ENCODE results near the gene CDNF. TPM values are rescaled to one million over a fixed set of nuclear protein-coding genes. Genes with fewer than 3 reads are reported as not detected.

The CDNF gene
- total RNA-seq, 1 experiment from 2014 or later, result 0.39 TPM

DNA sequence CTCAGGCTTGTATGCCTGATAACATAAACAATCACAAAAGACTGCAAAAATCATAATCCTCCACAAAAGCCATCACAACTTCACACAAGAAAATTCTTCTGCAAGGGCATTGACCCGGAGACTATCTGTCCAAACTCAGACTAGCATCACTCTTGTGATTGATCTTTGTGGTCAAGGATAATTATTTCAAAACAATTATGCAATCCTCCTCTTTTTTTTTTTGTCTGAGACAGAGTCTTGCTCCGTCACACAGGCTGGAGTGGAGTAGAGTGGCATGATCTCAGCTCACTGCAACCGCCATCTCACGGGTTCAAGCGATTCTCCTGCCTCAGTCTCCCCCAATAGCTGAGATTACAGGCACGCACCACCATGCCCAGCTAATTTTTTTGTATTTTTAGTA lies 22.2 kb downstream of the CDNF start:
- DNase-seq (ENCODE audit: low read depth, low spot score) (no peak), ATAC-seq (no peak)
- Histone ChIP-seq H3K4me3 (ENCODE audit: low read depth in 2 of 2, low read length in 2 of 2) (no peak overlapping the region), H3K4me1 (ENCODE audit: control insufficient read depth, insufficient read depth, low read length) (no peaks in the 10 kb centered on the region), H3K27me3 (ENCODE audit: control insufficient read depth, insufficient read depth, low read length) (no peaks in the 10 kb centered on the region), H3K27ac (ENCODE audit: low read length) (no peak overlapping the region), H3K36me3 (ENCODE audit: control insufficient read depth, insufficient read depth, low read length) (no peaks in the 10 kb centered on the region), H3K9me3 (ENCODE audit: control insufficient read depth, insufficient read depth, low read depth, low read length) (no peaks in the 10 kb centered on the region)
- intact Hi-C loops (cut with micrococcal nuclease; ENCODE audit: unreplicated experiment) (no loop called here), in situ Hi-C loops (cut with HindIII; ENCODE audit: low pct_unique_long_range_greater_than_20kb, low sequenced_read_pairs) (no loop called here)
- no TSS peak for BruUV-seq (replicated peaks)
- CTCF ChIA-PET, result no interaction called here
- POLR2A ChIA-PET, result no interaction called here
- no peak for TF ChIP-seq TCF7L2 (IDR thresholded peaks at IDR 0.05; ENCODE audit: low read depth, low read length)
- TF ChIP-seq SIN3A (IDR thresholded peaks at IDR 0.05; ENCODE audit: borderline replicate concordance, insufficient read depth, low read depth, low read length), result no peak
- TF ChIP-seq, protein P1, sequence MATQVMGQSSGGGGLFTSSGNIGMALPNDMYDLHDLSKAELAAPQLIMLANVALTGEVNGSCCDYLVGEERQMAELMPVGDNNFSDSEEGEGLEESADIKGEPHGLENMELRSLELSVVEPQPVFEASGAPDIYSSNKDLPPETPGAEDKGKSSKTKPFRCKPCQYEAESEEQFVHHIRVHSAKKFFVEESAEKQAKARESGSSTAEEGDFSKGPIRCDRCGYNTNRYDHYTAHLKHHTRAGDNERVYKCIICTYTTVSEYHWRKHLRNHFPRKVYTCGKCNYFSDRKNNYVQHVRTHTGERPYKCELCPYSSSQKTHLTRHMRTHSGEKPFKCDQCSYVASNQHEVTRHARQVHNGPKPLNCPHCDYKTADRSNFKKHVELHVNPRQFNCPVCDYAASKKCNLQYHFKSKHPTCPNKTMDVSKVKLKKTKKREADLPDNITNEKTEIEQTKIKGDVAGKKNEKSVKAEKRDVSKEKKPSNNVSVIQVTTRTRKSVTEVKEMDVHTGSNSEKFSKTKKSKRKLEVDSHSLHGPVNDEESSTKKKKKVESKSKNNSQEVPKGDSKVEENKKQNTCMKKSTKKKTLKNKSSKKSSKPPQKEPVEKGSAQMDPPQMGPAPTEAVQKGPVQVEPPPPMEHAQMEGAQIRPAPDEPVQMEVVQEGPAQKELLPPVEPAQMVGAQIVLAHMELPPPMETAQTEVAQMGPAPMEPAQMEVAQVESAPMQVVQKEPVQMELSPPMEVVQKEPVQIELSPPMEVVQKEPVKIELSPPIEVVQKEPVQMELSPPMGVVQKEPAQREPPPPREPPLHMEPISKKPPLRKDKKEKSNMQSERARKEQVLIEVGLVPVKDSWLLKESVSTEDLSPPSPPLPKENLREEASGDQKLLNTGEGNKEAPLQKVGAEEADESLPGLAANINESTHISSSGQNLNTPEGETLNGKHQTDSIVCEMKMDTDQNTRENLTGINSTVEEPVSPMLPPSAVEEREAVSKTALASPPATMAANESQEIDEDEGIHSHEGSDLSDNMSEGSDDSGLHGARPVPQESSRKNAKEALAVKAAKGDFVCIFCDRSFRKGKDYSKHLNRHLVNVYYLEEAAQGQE (IDR thresholded peaks at IDR 0.05; ENCODE audit: insufficient read depth in 1 of 2, low read depth in 2 of 2, low read length in 1 of 2), result no peak
- no peak for TF ChIP-seq POLR2AphosphoS5 (IDR thresholded peaks at IDR 0.05; ENCODE audit: low read depth, low read length)
- TF ChIP-seq, protein P2, sequence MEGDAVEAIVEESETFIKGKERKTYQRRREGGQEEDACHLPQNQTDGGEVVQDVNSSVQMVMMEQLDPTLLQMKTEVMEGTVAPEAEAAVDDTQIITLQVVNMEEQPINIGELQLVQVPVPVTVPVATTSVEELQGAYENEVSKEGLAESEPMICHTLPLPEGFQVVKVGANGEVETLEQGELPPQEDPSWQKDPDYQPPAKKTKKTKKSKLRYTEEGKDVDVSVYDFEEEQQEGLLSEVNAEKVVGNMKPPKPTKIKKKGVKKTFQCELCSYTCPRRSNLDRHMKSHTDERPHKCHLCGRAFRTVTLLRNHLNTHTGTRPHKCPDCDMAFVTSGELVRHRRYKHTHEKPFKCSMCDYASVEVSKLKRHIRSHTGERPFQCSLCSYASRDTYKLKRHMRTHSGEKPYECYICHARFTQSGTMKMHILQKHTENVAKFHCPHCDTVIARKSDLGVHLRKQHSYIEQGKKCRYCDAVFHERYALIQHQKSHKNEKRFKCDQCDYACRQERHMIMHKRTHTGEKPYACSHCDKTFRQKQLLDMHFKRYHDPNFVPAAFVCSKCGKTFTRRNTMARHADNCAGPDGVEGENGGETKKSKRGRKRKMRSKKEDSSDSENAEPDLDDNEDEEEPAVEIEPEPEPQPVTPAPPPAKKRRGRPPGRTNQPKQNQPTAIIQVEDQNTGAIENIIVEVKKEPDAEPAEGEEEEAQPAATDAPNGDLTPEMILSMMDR (IDR thresholded peaks at IDR 0.05), result no peak

DNA sequence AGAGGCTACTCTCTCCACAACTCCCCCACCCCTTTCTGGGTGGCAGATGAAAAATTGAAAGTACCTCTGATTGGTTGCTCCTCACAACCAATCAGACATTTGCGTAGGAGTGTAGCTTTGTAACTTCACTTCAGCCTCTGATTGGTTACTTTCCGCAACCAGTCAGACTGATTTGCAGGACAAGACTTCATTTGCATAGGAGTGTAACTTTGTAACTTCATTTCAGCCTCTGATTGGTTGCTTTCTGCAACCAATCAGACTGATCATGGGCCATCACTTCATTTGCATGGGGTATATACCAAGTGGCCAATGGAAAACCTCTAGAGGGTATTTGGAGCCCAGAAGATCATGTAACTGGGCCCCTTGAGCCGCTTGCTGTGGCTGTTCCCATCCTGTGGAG lies 25.6 kb downstream of the CDNF start:
- DNase-seq (ENCODE audit: low read depth, low spot score), result no peak
- BruUV-seq (replicated peaks), result no TSS peak
- CTCF ChIA-PET, result no interaction called here

More for the DNA sequence above, 25.6 kb downstream of the CDNF start:
- no peaks in the 10 kb centered on the region for H3K9me3 ChIP-seq (ENCODE audit: control insufficient read depth, insufficient read depth, low read depth, low read length)
- H3K36me3 ChIP-seq (ENCODE audit: control insufficient read depth, insufficient read depth, low read length), result no peaks in the 10 kb centered on the region
- intact Hi-C loops (cut with micrococcal nuclease; ENCODE audit: unreplicated experiment), result no loop called here
- no peaks in the 10 kb centered on the region for H3K27me3 ChIP-seq (ENCODE audit: control insufficient read depth, insufficient read depth, low read length)
- no peak overlapping the region for H3K27ac ChIP-seq (ENCODE audit: low read length)
- POLR2A ChIA-PET, result no interaction called here
- no peak for ATAC-seq
- TF ChIP-seq, protein P2 (IDR thresholded peaks at IDR 0.05), result no peak
- no peak for TF ChIP-seq TCF7L2 (IDR thresholded peaks at IDR 0.05; ENCODE audit: low read depth, low read length)
- no peak for TF ChIP-seq SIN3A (IDR thresholded peaks at IDR 0.05; ENCODE audit: borderline replicate concordance, insufficient read depth, low read depth, low read length)
- TF ChIP-seq POLR2AphosphoS5 (IDR thresholded peaks at IDR 0.05; ENCODE audit: low read depth, low read length), result no peak
- TF ChIP-seq, protein P1 (IDR thresholded peaks at IDR 0.05; ENCODE audit: insufficient read depth in 1 of 2, low read depth in 2 of 2, low read length in 1 of 2), result no peak
- H3K4me1 ChIP-seq (ENCODE audit: control insufficient read depth, insufficient read depth, low read length), result no peaks in the 10 kb centered on the region
- in situ Hi-C loops (cut with HindIII; ENCODE audit: low pct_unique_long_range_greater_than_20kb, low sequenced_read_pairs), result no loop called here
- H3K4me3 ChIP-seq (ENCODE audit: low read depth in 2 of 2, low read length in 2 of 2), result no peak overlapping the region
